NCI-H2107 treated with DMSO at 0.1 percent for 48 hours (cell line): Measurements from ENCODE around the gene ANHX.
"Not testable (repeated sequence)": the region's sequence is repeated elsewhere in the genome, so short reads cannot be mapped to it uniquely, and the experiment has no call there.

ENCODE experiments used
- DNase-seq: peaks from one replicate; lab custom pipeline; 2025; ENCODE audit not compliant: unreplicated experiment; lab: John Stamatoyannopoulos, UW

Gene ANHX

DNA sequence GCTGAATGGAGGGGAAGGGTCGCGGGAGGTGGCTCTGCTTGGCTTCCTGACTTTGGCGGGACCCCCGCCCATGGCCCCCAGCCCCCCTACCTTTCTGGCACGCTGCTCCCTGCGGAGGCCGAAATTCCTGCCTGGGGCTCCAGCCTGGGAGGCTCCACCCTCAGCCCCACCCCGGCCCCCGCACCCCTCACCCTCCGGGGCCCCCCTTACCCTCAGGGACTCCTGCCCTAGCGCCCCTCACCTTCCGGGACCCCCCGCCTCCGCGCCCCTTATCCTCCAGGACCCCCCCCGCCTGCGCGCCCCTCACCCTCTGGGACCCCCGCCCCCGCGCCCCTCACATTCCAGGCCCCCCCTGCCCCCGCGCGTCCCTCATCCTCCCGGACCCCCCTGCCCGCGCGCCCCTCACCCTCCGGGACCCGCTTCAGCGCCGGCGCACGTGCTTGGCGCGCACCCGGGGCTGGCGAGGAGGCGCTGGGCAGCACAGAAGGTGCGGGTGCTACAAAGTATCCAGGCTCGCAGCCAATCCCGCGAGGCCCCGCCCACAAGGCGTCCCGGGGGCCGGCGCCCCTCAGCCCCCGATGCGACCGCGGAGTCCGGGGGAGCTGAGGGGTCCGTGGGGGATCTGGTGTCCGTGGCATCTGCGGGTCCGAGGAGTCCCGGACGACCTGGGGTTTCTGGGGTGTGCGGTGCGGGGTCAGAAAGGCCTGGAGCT, at the start of gene ANHX:
Gene ANHX (minus strand): TSS at position 477 of the 712 bp plus-strand sequence. CDS start 1,521 bp downstream, outside the sequence.
- no peak for DNase-seq

DNA sequence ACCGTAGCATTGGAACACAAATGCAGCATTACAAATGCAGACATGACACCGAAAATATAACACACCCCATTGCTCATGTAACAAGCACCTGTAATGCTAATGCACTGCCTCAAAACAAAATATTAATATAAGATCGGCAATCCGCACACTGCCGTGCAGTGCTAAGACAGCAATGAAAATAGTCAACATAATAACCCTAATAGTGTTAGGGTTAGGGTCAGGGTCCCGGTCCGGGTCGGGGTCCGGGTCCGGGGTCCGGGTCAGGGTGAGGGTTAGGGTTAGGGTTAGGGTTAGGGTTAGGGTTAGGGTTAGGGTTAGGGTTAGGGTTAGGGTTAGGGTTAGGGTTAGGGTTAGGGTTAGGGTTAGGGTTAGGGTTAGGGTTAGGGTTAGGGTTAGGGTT, 29.0 kb upstream of the ANHX start:
- DNase-seq, result not testable (repeated sequence)

DNA sequence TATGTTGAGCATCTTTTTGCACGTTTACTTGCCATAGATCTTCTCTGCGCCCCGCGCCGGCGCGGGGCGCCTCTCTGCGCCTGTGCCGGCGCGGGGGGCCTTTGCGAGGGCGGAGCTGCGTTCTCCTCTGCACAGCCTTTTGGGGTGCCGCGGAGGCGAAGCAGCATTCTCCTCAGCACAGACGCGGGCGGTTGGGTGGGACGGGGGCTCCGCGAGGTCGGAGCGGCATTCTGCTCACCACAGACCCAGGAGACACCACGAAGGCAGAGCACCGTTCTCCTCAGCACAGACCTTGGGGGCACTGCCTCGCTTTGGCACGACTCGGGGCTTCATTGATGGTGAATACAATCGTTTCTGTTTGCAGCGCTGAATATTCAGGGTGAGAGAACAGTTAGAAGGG, 28.5 kb upstream of the ANHX start:
- no peak for DNase-seq

DNA sequence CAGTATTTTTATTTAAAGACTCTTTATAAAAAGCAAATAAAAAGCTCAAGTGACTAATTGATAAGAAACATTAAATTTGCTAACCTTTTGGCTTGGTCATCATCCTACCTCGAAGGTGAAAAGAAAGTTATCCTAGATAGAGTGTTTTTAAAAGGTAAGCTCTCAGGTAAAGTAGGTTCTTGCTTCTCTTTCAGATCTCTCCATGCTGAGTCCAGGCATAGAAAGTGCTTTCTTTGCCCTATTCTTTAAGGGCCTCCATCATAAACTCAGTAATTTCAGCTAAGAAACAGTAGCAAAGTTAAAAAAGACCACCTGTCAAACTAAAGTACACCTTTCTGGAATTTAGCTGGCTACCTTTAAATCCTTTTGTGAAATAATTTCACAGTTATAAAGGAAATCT, 20.6 kb upstream of the ANHX start:
- no peak for DNase-seq

DNA sequence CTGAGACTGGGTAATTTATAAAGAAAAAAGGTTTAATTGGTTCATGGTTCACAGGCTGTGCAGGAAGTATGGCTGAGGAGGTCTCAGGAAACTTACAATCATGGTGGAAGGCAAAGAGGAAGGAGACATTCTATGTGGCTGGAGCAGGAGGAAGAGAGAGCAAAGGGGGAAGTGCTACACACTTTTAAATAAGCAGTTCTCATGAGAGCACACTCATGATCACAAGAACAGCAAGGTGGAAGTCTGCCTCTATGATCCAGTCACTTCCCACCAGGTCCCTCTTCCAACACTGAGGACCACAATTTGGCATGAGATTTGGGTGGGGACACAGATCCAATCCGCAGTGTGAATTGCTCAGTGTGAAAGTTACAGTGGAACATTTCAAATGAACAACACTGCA, 20.2 kb upstream of the ANHX start:
- not testable (repeated sequence) for DNase-seq

DNA sequence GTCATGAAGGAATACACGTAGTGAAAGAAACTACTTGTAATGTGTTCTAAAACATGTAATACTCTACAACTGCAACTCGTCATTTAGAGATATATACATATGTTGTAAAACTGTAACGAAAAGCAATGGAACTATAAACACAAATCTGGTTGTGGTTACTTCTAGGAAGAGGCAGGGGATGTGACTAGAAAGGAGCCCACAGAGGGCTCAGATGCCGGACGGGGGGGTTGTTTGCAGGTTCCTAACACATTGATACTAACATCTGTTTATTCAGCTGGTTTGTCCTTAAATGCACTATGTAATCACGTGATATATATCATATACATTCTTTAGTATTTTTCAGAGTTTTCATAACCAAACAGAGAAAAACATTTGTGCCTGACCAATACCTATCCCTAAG, 16.1 kb upstream of the ANHX start:
- DNase-seq, result no peak

DNA sequence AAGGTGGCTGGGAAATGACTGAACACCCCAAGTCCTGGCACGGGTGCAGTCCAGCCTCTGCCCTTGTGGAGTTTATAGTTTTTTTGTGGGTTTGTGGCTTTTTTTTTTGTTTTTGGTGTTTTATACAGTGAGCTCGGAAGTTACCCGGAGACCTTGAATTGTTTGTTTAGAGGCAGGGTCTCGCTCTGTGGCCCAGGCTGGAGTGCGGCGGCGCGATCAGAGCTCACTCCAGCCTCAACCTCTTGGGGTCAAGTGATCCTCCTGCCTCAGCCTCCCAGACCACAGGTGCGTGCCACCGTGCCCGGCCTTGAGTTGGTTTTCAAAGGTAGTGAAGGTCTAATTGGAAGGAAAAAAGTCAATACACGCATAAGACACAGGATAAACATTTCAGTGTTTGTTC, 879 bp upstream of the ANHX start:
- DNase-seq, result no peak

DNA sequence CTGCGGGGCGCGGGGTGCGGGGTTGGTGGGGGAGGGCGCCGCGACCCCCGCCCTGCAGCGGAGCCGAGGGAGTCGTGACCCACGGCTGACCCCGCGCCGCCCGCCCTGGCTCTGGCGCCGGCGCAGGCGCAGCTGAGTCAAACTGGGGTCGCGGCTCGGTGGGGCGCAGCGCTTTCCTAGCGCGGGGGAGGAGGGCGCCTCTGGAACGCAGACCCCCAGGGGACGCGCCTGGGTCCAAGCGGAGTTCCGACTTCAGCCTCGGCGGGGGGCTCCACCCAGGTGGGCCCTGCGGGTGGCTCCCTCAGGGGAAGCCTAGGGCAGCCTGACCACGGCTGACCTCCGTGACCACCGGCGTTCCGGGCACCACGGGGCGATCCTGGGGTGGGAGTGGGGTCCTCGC, 467 bp upstream of the ANHX start:
- no peak for DNase-seq

DNA sequence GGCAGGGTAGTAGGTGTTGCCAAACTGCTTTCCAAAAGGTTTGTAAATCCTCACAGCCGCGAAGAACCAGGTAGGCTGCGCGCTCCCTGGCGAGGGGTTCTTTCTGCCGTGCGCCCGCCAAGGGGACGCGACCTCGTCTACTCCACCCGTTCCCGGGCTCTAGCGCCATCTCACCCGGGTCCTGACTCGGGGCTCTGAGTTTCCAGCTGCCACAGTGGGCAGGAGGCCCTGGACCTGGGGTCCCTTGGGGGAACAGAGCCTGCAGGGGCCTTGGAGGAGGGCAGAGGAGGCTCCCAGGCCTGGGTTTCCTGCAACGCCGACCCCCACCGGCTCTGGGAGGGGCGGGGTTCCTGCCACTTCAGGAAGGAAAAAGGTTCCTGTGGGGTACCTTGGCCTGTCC, 706 bp downstream of the ANHX start:
- no peak for DNase-seq

DNA sequence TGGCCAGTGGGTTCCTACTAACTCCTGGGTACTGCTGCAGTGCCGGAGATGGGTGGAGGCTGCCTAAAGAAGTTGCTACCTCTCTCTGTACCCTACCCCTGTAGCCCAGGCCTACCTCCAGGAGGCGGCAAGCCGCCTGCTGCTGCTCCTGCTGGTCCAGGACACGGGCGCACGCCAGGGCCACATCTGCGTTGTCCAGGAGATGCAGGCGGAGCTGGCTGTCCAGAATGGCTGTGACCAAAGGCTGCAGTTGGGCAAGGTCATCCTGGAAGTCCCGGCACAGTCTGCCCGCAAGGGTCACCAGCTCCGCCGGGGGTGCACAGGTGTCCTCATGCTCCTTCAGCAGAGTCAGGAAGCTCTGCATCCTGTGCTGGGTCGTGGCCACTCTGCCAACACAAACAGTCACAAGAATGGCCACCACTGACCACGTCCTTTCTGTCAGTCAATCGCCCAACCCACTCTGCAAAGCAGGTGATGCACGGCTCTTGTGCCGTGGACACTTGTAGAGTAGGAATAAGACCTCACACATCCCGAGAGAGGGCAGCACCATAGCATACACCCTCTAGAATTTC, 1.6 kb downstream of the ANHX start:
- no peak for DNase-seq

DNA sequence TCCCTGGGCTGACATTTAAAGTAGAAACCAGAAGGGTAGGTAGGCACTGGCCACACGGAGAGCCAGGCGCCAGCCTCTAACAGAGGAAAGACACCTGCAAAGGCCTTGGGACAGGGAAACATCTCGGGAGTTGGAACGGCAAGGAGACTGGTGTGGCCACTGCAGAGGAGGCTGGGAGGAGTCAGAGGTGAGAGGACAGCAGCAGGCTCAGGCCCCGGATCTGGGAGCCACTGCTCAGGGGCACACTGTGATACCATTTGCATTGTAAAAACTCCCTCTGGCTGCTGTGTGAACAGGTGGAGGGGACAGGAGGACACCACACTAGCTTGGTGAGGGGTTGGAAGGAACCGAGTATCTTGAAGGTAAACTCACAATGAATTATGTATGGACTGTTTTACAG, 2.7 kb downstream of the ANHX start:
- no peak for DNase-seq

DNA sequence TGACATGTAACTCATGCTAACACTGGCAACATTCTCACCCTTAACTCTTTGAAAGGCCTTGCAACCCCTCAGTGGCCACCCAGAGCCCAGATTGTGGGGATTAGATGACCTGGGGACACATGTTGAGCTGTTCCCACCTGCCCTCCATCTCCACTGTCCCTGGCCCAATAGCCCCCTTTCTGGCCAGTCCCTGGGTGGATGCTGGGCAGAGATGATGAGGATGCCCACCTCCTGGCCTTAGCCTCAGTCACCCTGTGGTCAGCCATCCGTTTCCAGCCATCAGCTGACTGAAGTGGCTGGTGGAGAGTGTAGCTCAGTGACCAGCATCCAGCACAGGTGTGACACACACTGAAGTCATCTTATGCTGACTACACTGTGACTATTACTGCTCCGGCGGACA, 4.7 kb downstream of the ANHX start:
- DNase-seq, result no peak

DNA sequence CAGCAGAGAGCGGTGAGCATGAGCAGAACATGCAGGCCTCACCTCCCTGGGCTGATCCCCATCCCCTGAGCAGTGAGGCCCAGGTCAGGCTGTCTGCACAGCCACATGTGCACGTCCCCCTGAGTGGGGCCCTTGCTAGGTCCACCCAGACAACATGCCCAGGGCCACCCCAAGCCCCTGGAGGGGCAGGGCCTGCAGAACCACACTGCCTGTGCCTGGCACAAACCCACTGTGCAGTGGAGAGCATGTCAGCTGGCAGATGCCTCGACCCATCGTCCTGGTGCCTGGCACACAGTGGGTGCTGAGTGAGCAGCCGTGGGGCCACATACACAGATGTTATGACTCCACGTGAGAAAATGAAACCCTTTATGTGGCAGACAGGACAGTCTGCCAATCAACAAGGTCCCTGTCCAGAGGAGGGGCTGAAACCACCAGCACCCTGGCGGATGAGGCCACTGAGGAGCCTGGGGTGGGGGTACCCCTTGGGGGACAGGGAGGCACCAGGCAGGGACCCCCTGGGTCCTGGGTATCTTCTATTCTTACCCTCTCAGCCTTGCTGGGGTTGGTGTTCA, 8.3 kb downstream of the ANHX start:
- DNase-seq, result no peak

DNA sequence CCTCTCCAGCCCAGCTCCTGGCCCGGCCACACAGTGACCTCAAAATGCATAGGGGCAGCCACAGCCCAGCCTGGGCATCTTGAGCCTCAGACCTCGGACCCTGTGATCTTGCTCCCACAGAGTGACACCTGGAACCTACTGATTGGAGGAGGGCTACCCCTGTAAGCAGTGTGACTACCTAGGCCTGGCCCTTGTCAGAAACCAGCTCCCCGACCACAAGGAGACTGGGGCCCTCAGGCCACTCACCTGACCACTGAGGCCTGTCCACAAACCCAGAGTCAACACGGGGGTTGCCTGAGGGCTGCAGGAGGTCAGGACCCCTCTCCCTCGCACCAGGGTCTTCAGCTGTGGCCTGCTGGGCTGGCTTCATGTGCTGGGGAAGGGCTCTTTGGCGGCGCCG, 9.0 kb downstream of the ANHX start:
- DNase-seq, result no peak

DNA sequence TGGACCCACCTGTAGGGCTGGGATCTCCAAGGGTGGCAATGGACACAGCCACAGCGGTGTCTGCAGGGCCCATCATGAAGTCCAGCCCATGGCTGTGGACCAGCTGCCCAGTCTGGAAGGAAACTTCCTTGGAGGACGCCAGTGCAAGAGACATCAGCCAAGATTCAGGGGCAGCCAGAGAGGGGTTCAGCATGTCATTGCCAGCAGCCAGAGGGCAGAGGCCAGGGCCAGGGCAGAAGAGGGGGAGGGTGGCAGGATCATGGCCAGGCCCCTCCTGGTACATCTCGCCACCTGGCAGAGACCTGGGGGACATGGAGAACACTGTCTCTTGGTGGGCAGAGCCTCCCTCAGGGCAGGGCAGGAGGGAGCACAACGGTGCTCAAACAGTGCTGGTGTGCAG, 10.2 kb downstream of the ANHX start:
- DNase-seq, result no peak

DNA sequence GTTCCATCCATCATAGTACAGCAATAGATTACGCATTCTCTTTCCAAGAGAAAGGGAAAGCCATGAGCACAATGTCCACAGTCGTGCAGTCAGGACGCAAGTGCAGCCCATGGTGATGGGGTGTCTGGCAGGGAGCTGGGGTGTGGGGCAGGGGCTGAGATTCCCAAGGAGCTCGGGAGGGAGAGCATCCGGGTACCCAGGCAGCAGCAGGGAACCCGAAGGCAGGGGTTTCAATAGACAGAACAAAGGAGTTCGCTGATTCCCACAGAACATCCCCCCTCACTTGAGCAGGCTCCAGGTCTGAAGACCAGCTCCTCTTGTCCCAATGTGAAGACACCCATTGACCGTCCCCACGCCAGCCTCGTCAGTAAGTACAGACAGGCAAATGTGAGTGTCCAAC, 13.5 kb downstream of the ANHX start:
- DNase-seq, result no peak

DNA sequence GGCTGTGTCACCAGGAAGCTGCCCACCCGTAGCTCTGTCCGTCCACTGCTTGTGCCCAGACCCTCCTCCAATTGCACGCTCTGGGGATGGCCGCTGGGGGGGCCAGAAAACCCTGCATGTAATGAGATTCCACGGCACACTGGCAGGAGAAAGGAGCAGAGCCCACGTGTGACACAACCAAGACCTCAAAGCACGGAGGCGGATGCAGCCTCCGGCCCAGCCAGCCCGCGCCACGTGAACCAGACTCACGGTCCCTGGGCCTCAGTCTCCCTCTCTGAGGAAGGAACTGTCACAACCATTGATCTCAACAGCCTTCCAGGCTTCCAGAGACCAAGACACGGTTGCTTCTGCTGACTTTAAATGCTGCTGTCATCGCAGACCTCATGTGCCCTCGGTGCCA, 14.4 kb downstream of the ANHX start:
- DNase-seq, result no peak

DNA sequence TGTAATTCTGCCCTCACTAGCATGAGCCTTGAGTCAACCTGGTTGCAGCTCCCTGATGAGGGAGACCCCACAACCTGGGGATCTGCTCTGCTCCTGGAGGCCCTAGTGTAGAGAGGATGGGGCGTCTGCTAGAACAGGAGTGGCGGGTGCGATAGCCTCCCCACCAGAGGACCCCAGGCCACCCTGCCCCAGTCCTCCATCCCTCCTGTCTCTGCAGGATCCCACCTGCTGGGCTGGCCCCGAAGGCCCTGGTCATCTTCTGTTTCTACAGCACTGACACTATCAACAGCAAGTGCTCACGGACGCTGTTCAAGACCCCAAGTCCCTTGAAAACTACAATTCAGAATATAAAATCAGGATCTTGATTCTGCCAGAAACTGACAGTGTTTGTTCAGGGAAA, 15.2 kb downstream of the ANHX start:
- no peak for DNase-seq

DNA sequence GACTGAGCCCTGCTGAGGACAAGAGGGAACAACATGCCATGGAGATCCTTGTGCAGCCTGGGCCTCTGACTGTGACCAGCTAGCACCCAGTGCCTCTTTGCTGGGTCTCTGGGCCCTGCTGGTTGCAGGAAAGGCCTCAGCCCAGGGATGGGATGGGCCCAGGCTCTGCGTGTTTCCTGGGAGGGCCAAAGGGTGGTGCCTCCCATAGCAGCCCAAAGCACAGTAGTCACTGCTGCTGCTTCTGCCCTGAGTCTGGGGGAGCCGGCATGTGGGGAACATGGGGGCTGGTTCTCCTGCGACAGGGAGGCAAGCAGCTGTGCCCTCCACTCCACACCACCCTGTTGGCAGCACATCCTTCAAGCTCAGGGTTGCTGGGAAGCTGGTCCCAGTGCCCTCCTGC, 18.5 kb downstream of the ANHX start:
- no peak for DNase-seq

DNA sequence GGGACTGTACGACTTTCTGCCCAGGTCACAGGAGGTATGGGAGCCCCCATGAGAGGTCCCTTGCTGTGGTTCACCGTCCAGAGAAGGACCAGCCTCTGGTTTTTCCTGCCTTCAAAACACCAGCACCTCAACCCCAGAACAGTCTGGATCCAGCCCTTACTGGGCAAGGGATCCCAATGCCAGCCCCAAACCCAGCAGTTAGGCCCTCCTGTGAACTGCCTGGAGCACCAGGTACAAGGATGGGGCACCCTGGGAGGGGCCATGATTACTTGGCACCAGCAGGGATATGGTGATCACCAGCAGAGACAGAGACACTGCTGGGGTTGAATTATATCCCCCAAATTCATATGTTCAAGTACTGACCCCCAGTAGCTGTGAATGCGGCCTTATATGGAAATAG, 20.0 kb downstream of the ANHX start:
- DNase-seq, result no peak

DNA sequence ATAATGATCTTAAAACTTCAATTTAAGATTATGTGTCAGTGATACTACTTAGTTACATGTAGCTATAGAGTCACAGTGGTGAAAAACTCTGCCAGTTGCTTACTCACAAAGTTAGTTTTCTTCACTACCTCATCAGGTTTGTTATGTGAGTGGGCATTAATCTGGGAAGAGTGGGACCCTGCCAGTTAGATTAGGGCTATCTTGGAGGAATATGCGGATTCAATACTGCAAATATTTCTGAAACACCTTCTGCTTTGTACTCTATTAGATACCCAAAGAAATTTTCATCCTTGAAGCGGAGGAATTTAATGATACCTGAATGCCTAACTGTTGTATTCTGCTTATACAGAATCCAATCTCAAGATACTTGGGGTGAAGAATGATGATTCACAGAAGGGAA, 29.3 kb downstream of the ANHX start:
- DNase-seq, result no peak

DNA sequence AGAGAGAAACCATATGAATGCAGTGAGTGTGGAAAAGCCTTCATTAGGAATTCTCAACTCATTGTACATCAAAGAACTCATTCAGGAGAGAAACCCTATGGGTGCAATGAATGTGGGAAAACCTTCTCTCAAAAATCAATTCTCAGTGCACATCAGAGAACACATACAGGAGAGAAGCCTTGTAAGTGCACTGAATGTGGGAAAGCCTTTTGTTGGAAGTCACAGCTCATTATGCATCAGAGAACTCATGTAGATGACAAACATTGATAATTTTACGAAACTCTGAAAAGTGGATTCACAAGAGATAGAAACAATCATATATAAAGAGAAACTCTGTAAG, 31.4 kb downstream of the ANHX start:
- no peak for DNase-seq
